HepG2 (cell line): Measurements from ENCODE around the gene NR1H2. TPM values are rescaled to one million over a fixed set of nuclear protein-coding genes. Genes with fewer than 3 reads are reported as not detected.
A peak's percentile ranks its signal among the peaks of the same experiment; 100 is the strongest.

Experiments used
- ELF4 ChIP-seq: sonication (generic); formaldehyde crosslinking; IDR thresholded peaks from 2 replicates; pipeline ENCODE4 v1.5.0; 2020; ENCODE audit warnings: missing genetic modification reagents, mild to moderate bottlenecking, moderate library complexity, borderline replicate concordance
- KDM2A ChIP-seq: sonication (generic); formaldehyde crosslinking; IDR thresholded peaks from 2 replicates; pipeline ENCODE4 v1.4.0; 2020; ENCODE audit warnings: low read depth, missing genetic modification reagents, borderline replicate concordance
- KLF16 ChIP-seq, 2 experiments: sonication (generic) in 1 of 2; formaldehyde crosslinking in 1 of 2; IDR thresholded peaks; 2 replicates each; pipeline versions ENCODE4 v1.6.1 to v1.8.0; 2016 to 2023; ENCODE audit warnings: missing genetic modification reagents in 2 of 2, missing compliant biosample characterization in 1 of 2
- PAF1 ChIP-seq: IDR thresholded peaks from 2 replicates; pipeline ENCODE4 v1.6.1; 2016; ENCODE audit warnings: missing genetic modification reagents, missing compliant biosample characterization
- RFX5 ChIP-seq: IDR thresholded peaks from 2 replicates; pipeline ENCODE4 v1.6.1; 2011; ENCODE audit warnings: low read depth, low read length, improper control_type of control experiment
- RXRA ChIP-seq: sonication (generic); formaldehyde crosslinking; IDR thresholded peaks from 2 replicates; pipeline ENCODE4 v1.5.1; 2020; ENCODE audit warnings: missing genetic modification reagents
- XRCC5 ChIP-seq: fragments of 200-400 bp; formaldehyde crosslinking; optimal IDR thresholded peaks from 2 replicates; pipeline ENCODE3; 2017; ENCODE audit warnings: mild to moderate bottlenecking, low read length
- ZBTB20 ChIP-seq: sonication (generic); formaldehyde crosslinking; IDR thresholded peaks from 2 replicates; pipeline ENCODE4 v1.8.1; 2023; ENCODE audit warnings: missing genetic modification reagents, low read depth, mild to moderate bottlenecking, borderline replicate concordance
- ZKSCAN5 ChIP-seq: sonication (generic); formaldehyde crosslinking; IDR thresholded peaks from 2 replicates; pipeline ENCODE4 v1.5.1; 2020; ENCODE audit warnings: mild to moderate bottlenecking, missing genetic modification reagents
- ZNF124 ChIP-seq: sonication (generic); formaldehyde crosslinking; IDR thresholded peaks from 2 replicates; pipeline ENCODE4 v1.4.0; 2020; ENCODE audit warnings: missing genetic modification reagents
- ZNF333 ChIP-seq: sonication (generic); formaldehyde crosslinking; IDR thresholded peaks from 2 replicates; pipeline ENCODE4 v1.4.0; 2020; ENCODE audit warnings: mild to moderate bottlenecking, missing genetic modification reagents, borderline replicate concordance
- ZNF567 ChIP-seq: sonication (generic); formaldehyde crosslinking; IDR thresholded peaks from 2 replicates; pipeline ENCODE4 v1.8.1; 2023; ENCODE audit warnings: mild to moderate bottlenecking, missing genetic modification reagents, borderline replicate concordance
- ZNF569 ChIP-seq: sonication (generic); formaldehyde crosslinking; IDR thresholded peaks from 2 replicates; pipeline ENCODE4 v1.5.0; 2020; ENCODE audit warnings: mild to moderate bottlenecking, missing genetic modification reagents, moderate library complexity, borderline replicate concordance
- polyA plus RNA-seq, 8 experiments: library from polyadenylated mRNA; depleted of rRNA in 3 of 8; stranded (reverse) in 7 of 8; unstranded in 1 of 8; fragments of >200 nt; fragmentation: Illumina TruSeq in 4 of 8; extraction: Trizol in 4 of 8; gene quantifications; 2 replicates each; pipeline versions ENCODE4 v1.2.1 to v1.2.3, GENCODE V29; 2011 to 2016; ENCODE audit warnings: low read depth in 4 of 8, missing spikeins in 1 of 8, mixed read lengths in 1 of 8; ENCODE audit not compliant: insufficient read depth in 1 of 8
- total RNA-seq, 5 experiments: library from RNA; depleted of rRNA; stranded (reverse); fragments of >200 nt; fragmentation: Illumina TruSeq; extraction: Trizol; gene quantifications; 2 replicates each; pipeline ENCODE4 v1.2.3, GENCODE V29; 2016; ENCODE audit warnings: low read depth in 1 of 5
- TF ChIP-seq, protein P1 (sequence below): sonication (generic); formaldehyde crosslinking; IDR thresholded peaks from 2 replicates; pipeline ENCODE4 v1.8.0; 2022; ENCODE audit warnings: missing genetic modification reagents, mild to moderate bottlenecking, borderline replicate concordance
- TF ChIP-seq, protein P2 (sequence below): sonication (generic); formaldehyde crosslinking; IDR thresholded peaks from 2 replicates; pipeline ENCODE4 v1.5.0; 2020; ENCODE audit warnings: missing genetic modification reagents, mild to moderate bottlenecking, borderline replicate concordance
- TF ChIP-seq, protein P3 (sequence below): sonication (generic); formaldehyde crosslinking; IDR thresholded peaks from 2 replicates; pipeline ENCODE4 v1.5.0; 2020; ENCODE audit warnings: missing genetic modification reagents, mild to moderate bottlenecking, borderline replicate concordance
- TF ChIP-seq, protein P4 (sequence below): conservative IDR thresholded peaks from 2 replicates; pipeline ENCODE4 v1.6.1; 2018; ENCODE audit warnings: missing genetic modification reagents
- TF ChIP-seq, protein P5 (sequence below): sonication (generic); formaldehyde crosslinking; IDR thresholded peaks from 2 replicates; pipeline ENCODE4 v1.9.0; 2021; ENCODE audit warnings: missing genetic modification reagents, borderline replicate concordance

Gene NR1H2
- total and polyA plus RNA-seq, 2 of the 13 experiments (the other 11 are each of a cell fraction or from before 2014, with no cell fraction given), result 10.3 to 13.5 TPM

DNA sequence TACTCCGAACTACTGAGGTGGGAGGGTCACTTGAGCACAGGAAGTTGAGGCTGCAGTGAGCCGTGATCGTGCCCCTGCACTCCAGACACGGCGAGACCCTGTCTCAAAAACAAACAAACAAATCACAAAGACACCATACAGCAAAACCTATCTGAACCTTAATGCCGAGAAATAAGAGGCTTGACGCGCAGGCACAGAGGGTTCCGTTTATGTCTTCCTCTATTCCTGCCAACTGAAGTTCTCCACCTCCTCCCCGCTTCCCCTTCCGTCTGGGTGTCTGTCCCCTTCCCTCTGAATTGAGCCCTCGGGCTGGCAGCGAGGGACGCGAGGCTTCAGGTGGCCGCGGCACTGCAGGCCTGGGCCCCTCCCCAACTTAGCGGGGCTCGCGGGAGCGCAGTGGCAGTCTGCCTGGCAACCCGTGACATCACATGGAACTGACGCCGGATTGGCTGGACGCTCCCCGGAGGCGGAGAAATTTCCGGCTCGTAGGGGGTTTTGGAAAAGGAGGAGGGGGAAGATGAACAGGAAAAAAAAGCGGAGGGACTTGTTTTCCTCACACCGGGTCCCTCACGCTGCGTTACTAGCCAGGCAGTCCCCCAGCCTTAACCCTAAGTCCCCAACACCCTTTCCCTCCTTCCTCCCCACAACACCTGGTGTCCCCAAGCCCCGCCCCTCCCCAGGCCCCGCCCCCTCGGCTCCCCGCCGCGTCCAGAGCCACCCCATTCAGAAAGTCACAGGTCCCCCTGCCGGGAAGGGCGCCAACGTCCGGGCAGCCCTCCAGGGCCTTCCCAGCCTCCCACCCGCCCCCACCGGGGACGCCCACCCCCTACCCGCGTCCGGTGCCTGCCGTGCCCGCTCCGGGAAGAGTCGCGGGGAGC lies 55.3 kb downstream of the NR1H2 start (continued):
- TF ChIP-seq, protein P1, sequence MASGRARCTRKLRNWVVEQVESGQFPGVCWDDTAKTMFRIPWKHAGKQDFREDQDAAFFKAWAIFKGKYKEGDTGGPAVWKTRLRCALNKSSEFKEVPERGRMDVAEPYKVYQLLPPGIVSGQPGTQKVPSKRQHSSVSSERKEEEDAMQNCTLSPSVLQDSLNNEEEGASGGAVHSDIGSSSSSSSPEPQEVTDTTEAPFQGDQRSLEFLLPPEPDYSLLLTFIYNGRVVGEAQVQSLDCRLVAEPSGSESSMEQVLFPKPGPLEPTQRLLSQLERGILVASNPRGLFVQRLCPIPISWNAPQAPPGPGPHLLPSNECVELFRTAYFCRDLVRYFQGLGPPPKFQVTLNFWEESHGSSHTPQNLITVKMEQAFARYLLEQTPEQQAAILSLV (CRISPR knock-in tag), result no peak
- TF ChIP-seq, protein P2, sequence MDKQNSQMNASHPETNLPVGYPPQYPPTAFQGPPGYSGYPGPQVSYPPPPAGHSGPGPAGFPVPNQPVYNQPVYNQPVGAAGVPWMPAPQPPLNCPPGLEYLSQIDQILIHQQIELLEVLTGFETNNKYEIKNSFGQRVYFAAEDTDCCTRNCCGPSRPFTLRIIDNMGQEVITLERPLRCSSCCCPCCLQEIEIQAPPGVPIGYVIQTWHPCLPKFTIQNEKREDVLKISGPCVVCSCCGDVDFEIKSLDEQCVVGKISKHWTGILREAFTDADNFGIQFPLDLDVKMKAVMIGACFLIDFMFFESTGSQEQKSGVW (CRISPR knock-in tag), result no peak
- TF ChIP-seq PAF1 (CRISPR knock-in tag) (no peak), RFX5 (peak; percentile 100), KLF16 (CRISPR knock-in tag; IDR thresholded peaks at IDR 0.05) (no peak), ZNF567 (no peak), ZBTB20 (CRISPR knock-in tag) (no peak), ELF4 (CRISPR knock-in tag) (no peak), ZKSCAN5 (no peak), RXRA (CRISPR knock-in tag) (0 out of 2 replicates have a peak, but pooled peaks have one; percentile 28), KDM2A (peak; percentile 63; the same call in 1 of the 2 replicates), ZNF569 (CRISPR knock-in tag) (no peak), ZNF333 (CRISPR knock-in tag) (no peak), XRCC5 (peak; percentile 30), ZNF124 (CRISPR knock-in tag) (no peak)
- TF ChIP-seq, protein P3, sequence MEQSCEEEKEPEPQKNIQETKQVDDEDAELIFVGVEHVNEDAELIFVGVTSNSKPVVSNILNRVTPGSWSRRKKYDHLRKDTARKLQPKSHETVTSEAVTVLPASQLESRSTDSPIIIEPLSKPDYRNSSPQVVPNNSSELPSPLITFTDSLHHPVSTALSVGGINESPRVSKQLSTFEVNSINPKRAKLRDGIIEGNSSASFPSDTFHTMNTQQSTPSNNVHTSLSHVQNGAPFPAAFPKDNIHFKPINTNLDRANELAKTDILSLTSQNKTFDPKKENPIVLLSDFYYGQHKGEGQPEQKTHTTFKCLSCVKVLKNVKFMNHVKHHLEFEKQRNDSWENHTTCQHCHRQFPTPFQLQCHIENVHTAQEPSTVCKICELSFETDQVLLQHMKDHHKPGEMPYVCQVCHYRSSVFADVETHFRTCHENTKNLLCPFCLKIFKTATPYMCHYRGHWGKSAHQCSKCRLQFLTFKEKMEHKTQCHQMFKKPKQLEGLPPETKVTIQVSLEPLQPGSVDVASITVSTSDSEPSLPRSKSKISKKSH (CRISPR knock-in tag), result 0 out of 2 replicates have a peak, but pooled peaks have one; percentile 39
- TF ChIP-seq, protein P4, sequence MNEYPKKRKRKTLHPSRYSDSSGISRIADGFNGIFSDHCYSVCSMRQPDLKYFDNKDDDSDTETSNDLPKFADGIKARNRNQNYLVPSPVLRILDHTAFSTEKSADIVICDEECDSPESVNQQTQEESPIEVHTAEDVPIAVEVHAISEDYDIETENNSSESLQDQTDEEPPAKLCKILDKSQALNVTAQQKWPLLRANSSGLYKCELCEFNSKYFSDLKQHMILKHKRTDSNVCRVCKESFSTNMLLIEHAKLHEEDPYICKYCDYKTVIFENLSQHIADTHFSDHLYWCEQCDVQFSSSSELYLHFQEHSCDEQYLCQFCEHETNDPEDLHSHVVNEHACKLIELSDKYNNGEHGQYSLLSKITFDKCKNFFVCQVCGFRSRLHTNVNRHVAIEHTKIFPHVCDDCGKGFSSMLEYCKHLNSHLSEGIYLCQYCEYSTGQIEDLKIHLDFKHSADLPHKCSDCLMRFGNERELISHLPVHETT (CRISPR knock-in tag), result no peak
- TF ChIP-seq, protein P5, sequence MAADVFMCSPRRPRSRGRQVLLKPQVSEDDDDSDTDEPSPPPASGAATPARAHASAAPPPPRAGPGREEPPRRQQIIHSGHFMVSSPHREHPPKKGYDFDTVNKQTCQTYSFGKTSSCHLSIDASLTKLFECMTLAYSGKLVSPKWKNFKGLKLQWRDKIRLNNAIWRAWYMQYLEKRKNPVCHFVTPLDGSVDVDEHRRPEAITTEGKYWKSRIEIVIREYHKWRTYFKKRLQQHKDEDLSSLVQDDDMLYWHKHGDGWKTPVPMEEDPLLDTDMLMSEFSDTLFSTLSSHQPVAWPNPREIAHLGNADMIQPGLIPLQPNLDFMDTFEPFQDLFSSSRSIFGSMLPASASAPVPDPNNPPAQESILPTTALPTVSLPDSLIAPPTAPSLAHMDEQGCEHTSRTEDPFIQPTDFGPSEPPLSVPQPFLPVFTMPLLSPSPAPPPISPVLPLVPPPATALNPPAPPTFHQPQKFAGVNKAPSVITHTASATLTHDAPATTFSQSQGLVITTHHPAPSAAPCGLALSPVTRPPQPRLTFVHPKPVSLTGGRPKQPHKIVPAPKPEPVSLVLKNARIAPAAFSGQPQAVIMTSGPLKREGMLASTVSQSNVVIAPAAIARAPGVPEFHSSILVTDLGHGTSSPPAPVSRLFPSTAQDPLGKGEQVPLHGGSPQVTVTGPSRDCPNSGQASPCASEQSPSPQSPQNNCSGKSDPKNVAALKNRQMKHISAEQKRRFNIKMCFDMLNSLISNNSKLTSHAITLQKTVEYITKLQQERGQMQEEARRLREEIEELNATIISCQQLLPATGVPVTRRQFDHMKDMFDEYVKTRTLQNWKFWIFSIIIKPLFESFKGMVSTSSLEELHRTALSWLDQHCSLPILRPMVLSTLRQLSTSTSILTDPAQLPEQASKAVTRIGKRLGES (CRISPR knock-in tag), result no peak
